Right lobe of liver (tissue), 4 donors: ENCODE results near the gene TOR2A.

Source experiments
- POLR2A ChIP-seq: fragments of 450-650 bp; IDR thresholded peaks from one replicate; pipeline ENCODE4 v1.6.1; 2017; ENCODE audit warnings: antibody characterized with exemption, mild to moderate bottlenecking
- TF ChIP-seq, protein P1 (sequence below), 4 donors: fragments of 200-600 bp in 3 of 4; fragments of 450-650 bp in 1 of 4; IDR thresholded peaks; one replicate each; pipeline versions ENCODE4 v1.5.1 to v1.8.0; 2016 to 2022; ENCODE audit warnings: antibody characterized with exemption in 4 of 4, mild to moderate bottlenecking in 2 of 4
- donor health status: DM: no; HTN: no; CAD: no.
- donor health status: DM: no; HTN: no; CAD: no.
- donor health status: DM: no; HTN: yes; CAD: no.

GRCh38 chr9:127731938-127732337 lies 3.2 kb downstream of the TOR2A start:
- TF ChIP-seq POLR2A: no peak
- TF ChIP-seq, protein P1, sequence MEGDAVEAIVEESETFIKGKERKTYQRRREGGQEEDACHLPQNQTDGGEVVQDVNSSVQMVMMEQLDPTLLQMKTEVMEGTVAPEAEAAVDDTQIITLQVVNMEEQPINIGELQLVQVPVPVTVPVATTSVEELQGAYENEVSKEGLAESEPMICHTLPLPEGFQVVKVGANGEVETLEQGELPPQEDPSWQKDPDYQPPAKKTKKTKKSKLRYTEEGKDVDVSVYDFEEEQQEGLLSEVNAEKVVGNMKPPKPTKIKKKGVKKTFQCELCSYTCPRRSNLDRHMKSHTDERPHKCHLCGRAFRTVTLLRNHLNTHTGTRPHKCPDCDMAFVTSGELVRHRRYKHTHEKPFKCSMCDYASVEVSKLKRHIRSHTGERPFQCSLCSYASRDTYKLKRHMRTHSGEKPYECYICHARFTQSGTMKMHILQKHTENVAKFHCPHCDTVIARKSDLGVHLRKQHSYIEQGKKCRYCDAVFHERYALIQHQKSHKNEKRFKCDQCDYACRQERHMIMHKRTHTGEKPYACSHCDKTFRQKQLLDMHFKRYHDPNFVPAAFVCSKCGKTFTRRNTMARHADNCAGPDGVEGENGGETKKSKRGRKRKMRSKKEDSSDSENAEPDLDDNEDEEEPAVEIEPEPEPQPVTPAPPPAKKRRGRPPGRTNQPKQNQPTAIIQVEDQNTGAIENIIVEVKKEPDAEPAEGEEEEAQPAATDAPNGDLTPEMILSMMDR (IDR thresholded peaks at IDR 0.05): no peak
